ENCODE data around the gene CDON. TPM values are rescaled to one million over a fixed set of nuclear protein-coding genes. Genes with fewer than 3 reads are reported as not detected.

CDON gene
- total RNA-seq, 2 donors from 2014 or later: 5.6 to 7.3 TPM

- Histone ChIP-seq H3K4me3 (no peak overlapping the region), H3K9me3 (no peaks in the 10 kb centered on the region), H3K4me1 (peaks cover 18% of the 10 kb centered on the region), H3K27me3 (no peaks in the 10 kb centered on the region), H3K36me3 (replicated peaks in 1 of 2; ENCODE audit: insufficient read depth in 1 of 2, low read depth in 2 of 2) (no peaks in the 10 kb centered on the region), H3K27ac (no peak overlapping the region)
- intact Hi-C loops (cut with DNase I): loop anchor here (10.0 kb wide), 1 partner anchor 48 kb away; no protein-coding TSS in a partner anchor
- 82 to 100% methylated on average over 1 of the region's 1 CpG for WGBS, 2 donors
- no peak for DNase-seq
- no peak for ATAC-seq
- TF ChIP-seq POLR2A (IDR thresholded peaks at IDR 0.05): no peak
- no peak for TF ChIP-seq CTCF (IDR thresholded peaks at IDR 0.05)
Measured at GRCh38 chr11:126076641-126077040, 14.0 kb upstream of the CDON start.

GRCh38 chr11:126072801-126073594 is 10.3 kb upstream of the CDON start:
- intact Hi-C loops (cut with DNase I): loop anchor here (10.0 kb wide), 1 partner anchor 52 kb away; no protein-coding TSS in a partner anchor
- Histone ChIP-seq H3K27ac (no peak overlapping the region), H3K27me3 (no peaks in the 10 kb centered on the region), H3K36me3 (replicated peaks in 1 of 2; ENCODE audit: insufficient read depth in 1 of 2, low read depth in 2 of 2) (no peaks in the 10 kb centered on the region), H3K4me3 (no peak overlapping the region), H3K9me3 (no peaks in the 10 kb centered on the region), H3K4me1 (no peaks in the 10 kb centered on the region)
- 58 to 60% methylated on average over 9 of the region's 9 CpGs for WGBS, 2 donors
- DNase-seq: no peak
- ATAC-seq: no peak
- TF ChIP-seq CTCF (IDR thresholded peaks at IDR 0.05) (no peak), POLR2A (IDR thresholded peaks at IDR 0.05) (no peak)

GRCh38 chr11:126072141-126072741 is 9.6 kb upstream of the CDON start:
- Histone ChIP-seq H3K27ac (no peak overlapping the region), H3K27me3 (no peaks in the 10 kb centered on the region), H3K36me3 (replicated peaks in 1 of 2; ENCODE audit: insufficient read depth in 1 of 2, low read depth in 2 of 2) (no peaks in the 10 kb centered on the region), H3K4me3 (no peak overlapping the region), H3K9me3 (no peaks in the 10 kb centered on the region), H3K4me1 (no peaks in the 10 kb centered on the region)
- WGBS, 2 donors: 55 to 74% methylated on average over 5 of the region's 5 CpGs
- DNase-seq (no peak), ATAC-seq (no peak)
- intact Hi-C loops (cut with DNase I): loop anchor here (10.0 kb wide), 1 partner anchor 53 kb away; no protein-coding TSS in a partner anchor
- no peak for TF ChIP-seq CTCF (IDR thresholded peaks at IDR 0.05)

GRCh38 chr11:126063507-126063852 is 814 bp upstream of the CDON start:
- H3K9me3 ChIP-seq: no peaks in the 10 kb centered on the region
- H3K4me3 ChIP-seq: no peak overlapping the region
- peaks cover 14% of the 10 kb centered on the region for H3K4me1 ChIP-seq
- H3K27ac ChIP-seq: peak overlapping the region in 2 of 4 donors; percentile 84 to 86
- 7 to 8% methylated on average over 10 of the region's 10 CpGs for WGBS, 2 donors
- TF ChIP-seq POLR2A (IDR thresholded peaks at IDR 0.05) (no peak), CTCF (IDR thresholded peaks at IDR 0.05) (no peak)
- ATAC-seq: no peak
- H3K27me3 ChIP-seq: no peaks in the 10 kb centered on the region
- intact Hi-C loops (cut with DNase I): no loop called here
- DNase-seq: no peak
- H3K36me3 ChIP-seq (replicated peaks in 1 of 2; ENCODE audit: insufficient read depth in 1 of 2, low read depth in 2 of 2): no peaks in the 10 kb centered on the region

Data from body of pancreas (tissue), 4 donors.